WTC11 (cell line): ENCODE measurements around the gene FCHSD1. TPM values are rescaled to one million over a fixed set of nuclear protein-coding genes. Genes with fewer than 3 reads are reported as not detected.
A peak's percentile ranks its signal among the peaks of the same experiment; 100 is the strongest.

ENCODE experiments used
- ATAC-seq: fragments of 200-7000 bp; cut with Tn5 transposase; 2 replicates; pipeline ENCODE4 v1.10.0; 2021; ENCODE audit warnings: mild to moderate bottlenecking, moderate library complexity
- CTCF ChIA-PET: fragments of 300-600 bp; sonication (Branson Sonifier 250); formaldehyde crosslinking; loops from one replicate; lab custom pipeline; 2021; ENCODE audit warnings: antibody characterized with exemption; lab: Charles Lee
- POLR2A ChIA-PET: fragments of 350-600 bp; sonication (Branson Sonifier 250); formaldehyde crosslinking; loops from one replicate; lab custom pipeline; 2021; ENCODE audit warnings: antibody characterized with exemption; lab: Charles Lee
- DNase-seq: peaks from one replicate; pipeline ENCODE4 v3.0.0; 2021; ENCODE audit warnings: low spot score
- H3K27ac Mint-ChIP-seq: 2 replicates; pipeline ENCODE4 v1.8.0; 2021; ENCODE audit warnings: mixed read lengths
- H3K27me3 Mint-ChIP-seq: 2 replicates; pipeline ENCODE4 v1.8.0; 2021; ENCODE audit warnings: low read depth, mild to moderate bottlenecking, moderate library complexity, mixed read lengths
- H3K36me3 Mint-ChIP-seq: 2 replicates; pipeline ENCODE4 v1.8.0; 2021; ENCODE audit warnings: mixed read lengths
- H3K4me1 Mint-ChIP-seq: 2 replicates; pipeline ENCODE4 v1.8.0; 2022; ENCODE audit warnings: mixed read lengths
- H3K4me3 Mint-ChIP-seq: 2 replicates; pipeline ENCODE4 v1.8.0; 2021; ENCODE audit warnings: mild to moderate bottlenecking, moderate library complexity, mixed read lengths
- H3K9me3 Mint-ChIP-seq: 2 replicates; pipeline ENCODE4 v1.8.0; 2021; ENCODE audit warnings: mixed read lengths
- EMX1 ChIP-seq: fragments of 250-450 bp; sonication (Bioruptor Pico); IDR thresholded peaks from 2 replicates; pipeline ENCODE4 v1.8.0; 2021; ENCODE audit warnings: mild to moderate bottlenecking
- FOXK1 ChIP-seq: sonication (generic); formaldehyde crosslinking; IDR thresholded peaks from 2 replicates; pipeline ENCODE4 v1.8.0; 2022; ENCODE audit warnings: mild to moderate bottlenecking, moderate library complexity, missing genetic modification reagents
- JUN ChIP-seq: sonication (generic); formaldehyde crosslinking; IDR thresholded peaks from 2 replicates; pipeline ENCODE4 v1.8.0; 2023; ENCODE audit warnings: mild to moderate bottlenecking, missing genetic modification reagents
- MXD4 ChIP-seq: fragments of 250-450 bp; sonication (Bioruptor Pico); IDR thresholded peaks from 2 replicates; pipeline ENCODE4 v1.8.0; 2021; ENCODE audit warnings: mild to moderate bottlenecking, moderate library complexity, borderline replicate concordance
- NFATC4 ChIP-seq: fragments of 250-450 bp; sonication (Bioruptor Pico); IDR thresholded peaks from 2 replicates; pipeline ENCODE4 v1.9.0; 2021; ENCODE audit warnings: mild to moderate bottlenecking
- NFE2L1 ChIP-seq: sonication (generic); formaldehyde crosslinking; IDR thresholded peaks from 2 replicates; pipeline ENCODE4 v1.8.1; 2023; ENCODE audit warnings: missing genetic modification reagents
- RORB ChIP-seq: fragments of 250-450 bp; sonication (Bioruptor Pico); IDR thresholded peaks from 2 replicates; pipeline ENCODE4 v1.9.0; 2021; ENCODE audit warnings: mild to moderate bottlenecking
- SOX15 ChIP-seq: fragments of 250-450 bp; sonication (Bioruptor Pico); IDR thresholded peaks from 2 replicates; pipeline ENCODE4 v1.9.0; 2021; ENCODE audit warnings: mild to moderate bottlenecking
- SP1 ChIP-seq: sonication (generic); formaldehyde crosslinking; conservative IDR thresholded peaks from 2 replicates; pipeline ENCODE4 v1.8.1; 2022; ENCODE audit warnings: missing genetic modification reagents
- ZNF138 ChIP-seq: sonication (generic); formaldehyde crosslinking; conservative IDR thresholded peaks from 2 replicates; pipeline ENCODE4 v1.8.1; 2022; ENCODE audit warnings: mild to moderate bottlenecking, moderate library complexity, missing genetic modification reagents
- ZNF423 ChIP-seq: fragments of 250-450 bp; sonication (Bioruptor Pico); IDR thresholded peaks from 2 replicates; pipeline ENCODE4 v2.1.2; 2022; ENCODE audit warnings: mild to moderate bottlenecking, moderate library complexity
- total RNA-seq: library from RNA; stranded (reverse); gene quantifications from 3 replicates; pipeline ENCODE4 v1.2.3, GENCODE V29; 2021
- TF ChIP-seq, protein P1 (sequence below): sonication (generic); formaldehyde crosslinking; IDR thresholded peaks from 2 replicates; pipeline ENCODE4 v1.8.0; 2023; ENCODE audit warnings: missing genetic modification reagents, mild to moderate bottlenecking, borderline replicate concordance
- TF ChIP-seq, protein P2 (sequence below): sonication (generic); formaldehyde crosslinking; IDR thresholded peaks from 2 replicates; pipeline ENCODE4 v1.8.1; 2023; ENCODE audit warnings: mild to moderate bottlenecking, missing genetic modification reagents
- TF ChIP-seq, protein P3 (sequence below): fragments of 250-450 bp; sonication (Bioruptor Pico); IDR thresholded peaks from 2 replicates; pipeline ENCODE4 v1.9.0; 2021; ENCODE audit warnings: moderate library complexity, mild to moderate bottlenecking, inconsistent platforms, borderline replicate concordance
- TF ChIP-seq, protein P4 (sequence below): sonication (generic); formaldehyde crosslinking; IDR thresholded peaks from 2 replicates; pipeline ENCODE4 v1.8.1; 2022; ENCODE audit warnings: low read depth, missing genetic modification reagents, borderline replicate concordance
- TF ChIP-seq, protein P5 (sequence below): fragments of 200-600 bp; IDR thresholded peaks from 2 replicates; pipeline ENCODE4 v1.8.0; 2022; ENCODE audit warnings: antibody characterized with exemption
- TF ChIP-seq, protein P6 (sequence below): sonication (generic); formaldehyde crosslinking; IDR thresholded peaks from 2 replicates; pipeline ENCODE4 v1.8.0; 2022; ENCODE audit warnings: mild to moderate bottlenecking, missing genetic modification reagents
- TF ChIP-seq, protein P7 (sequence below): sonication (generic); formaldehyde crosslinking; IDR thresholded peaks from 2 replicates; pipeline ENCODE4 v1.8.0; 2023; ENCODE audit warnings: mild to moderate bottlenecking, missing genetic modification reagents

Gene FCHSD1
- total RNA-seq, 1 experiment from 2014 or later = 50.3 TPM

DNA sequence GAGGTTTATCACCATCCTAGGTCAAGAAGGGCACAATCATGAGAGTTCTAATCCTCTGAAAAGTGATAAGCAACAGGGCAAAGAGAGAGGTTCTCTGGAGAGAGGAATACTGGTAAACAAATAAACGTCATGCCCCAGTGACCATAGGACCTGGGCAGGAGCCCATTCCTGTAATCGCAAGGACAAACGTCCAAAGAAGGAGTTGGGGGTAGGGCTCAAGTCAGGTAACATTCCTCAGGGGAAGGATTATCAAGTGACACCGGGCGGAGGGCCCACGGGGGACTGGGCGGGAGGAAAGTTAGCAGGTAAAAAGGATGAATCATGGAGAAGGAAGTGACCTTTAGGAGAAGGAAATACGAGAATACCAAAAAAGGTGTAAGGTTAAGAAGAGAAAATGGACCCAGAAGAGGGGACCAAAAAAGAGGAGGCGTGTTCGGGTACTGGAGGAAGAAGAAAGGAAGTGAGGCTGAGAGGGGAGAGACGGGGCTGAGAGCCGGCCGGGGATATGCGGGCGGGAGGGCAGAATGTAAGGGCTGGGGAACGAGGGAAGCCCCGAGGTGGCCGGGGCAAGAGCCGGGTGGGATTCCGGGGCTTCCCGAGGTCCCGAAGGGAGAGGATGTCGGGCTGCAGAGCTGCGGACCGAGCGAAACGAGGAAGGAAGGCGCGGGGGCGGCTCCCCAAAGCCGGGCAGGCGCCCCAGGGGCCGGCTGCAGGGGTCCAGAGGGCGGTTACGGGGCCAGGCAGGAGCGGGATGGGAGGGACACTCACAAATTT lies 33.0 kb downstream of the FCHSD1 start:
- Mint-ChIP-seq H3K9me3 (no peaks in the 10 kb centered on the region), H3K4me3 (peak overlapping the region; percentile 95), H3K27ac (peak overlapping the region; percentile 97), H3K4me1 (peaks cover 41% of the 10 kb centered on the region), H3K36me3 (peaks cover 13% of the 10 kb centered on the region), H3K27me3 (no peaks in the 10 kb centered on the region; the same call in 1 of the 2 replicates)
- CTCF ChIA-PET = interaction anchor here (0.5 to 2.7 kb wide), 55 partner anchors 9 to 886 kb away, joined by 3 to 141 read pairs (median 6); partner anchors contain the start of genes DELE1, FCHSD1, HDAC3 and PCDHGA10
- peak; percentile 18 for ATAC-seq
- TF ChIP-seq SP1 (CRISPR knock-in tag) = peak; percentile 48; the same call in 1 of the 2 replicates
- TF ChIP-seq ZNF423 (CRISPR knock-in tag) = peak; percentile 38
- TF ChIP-seq JUN (CRISPR knock-in tag) = no peak
- TF ChIP-seq NFE2L1 = peak; percentile 39; the same call in 1 of the 2 replicates
- TF ChIP-seq, protein P1, sequence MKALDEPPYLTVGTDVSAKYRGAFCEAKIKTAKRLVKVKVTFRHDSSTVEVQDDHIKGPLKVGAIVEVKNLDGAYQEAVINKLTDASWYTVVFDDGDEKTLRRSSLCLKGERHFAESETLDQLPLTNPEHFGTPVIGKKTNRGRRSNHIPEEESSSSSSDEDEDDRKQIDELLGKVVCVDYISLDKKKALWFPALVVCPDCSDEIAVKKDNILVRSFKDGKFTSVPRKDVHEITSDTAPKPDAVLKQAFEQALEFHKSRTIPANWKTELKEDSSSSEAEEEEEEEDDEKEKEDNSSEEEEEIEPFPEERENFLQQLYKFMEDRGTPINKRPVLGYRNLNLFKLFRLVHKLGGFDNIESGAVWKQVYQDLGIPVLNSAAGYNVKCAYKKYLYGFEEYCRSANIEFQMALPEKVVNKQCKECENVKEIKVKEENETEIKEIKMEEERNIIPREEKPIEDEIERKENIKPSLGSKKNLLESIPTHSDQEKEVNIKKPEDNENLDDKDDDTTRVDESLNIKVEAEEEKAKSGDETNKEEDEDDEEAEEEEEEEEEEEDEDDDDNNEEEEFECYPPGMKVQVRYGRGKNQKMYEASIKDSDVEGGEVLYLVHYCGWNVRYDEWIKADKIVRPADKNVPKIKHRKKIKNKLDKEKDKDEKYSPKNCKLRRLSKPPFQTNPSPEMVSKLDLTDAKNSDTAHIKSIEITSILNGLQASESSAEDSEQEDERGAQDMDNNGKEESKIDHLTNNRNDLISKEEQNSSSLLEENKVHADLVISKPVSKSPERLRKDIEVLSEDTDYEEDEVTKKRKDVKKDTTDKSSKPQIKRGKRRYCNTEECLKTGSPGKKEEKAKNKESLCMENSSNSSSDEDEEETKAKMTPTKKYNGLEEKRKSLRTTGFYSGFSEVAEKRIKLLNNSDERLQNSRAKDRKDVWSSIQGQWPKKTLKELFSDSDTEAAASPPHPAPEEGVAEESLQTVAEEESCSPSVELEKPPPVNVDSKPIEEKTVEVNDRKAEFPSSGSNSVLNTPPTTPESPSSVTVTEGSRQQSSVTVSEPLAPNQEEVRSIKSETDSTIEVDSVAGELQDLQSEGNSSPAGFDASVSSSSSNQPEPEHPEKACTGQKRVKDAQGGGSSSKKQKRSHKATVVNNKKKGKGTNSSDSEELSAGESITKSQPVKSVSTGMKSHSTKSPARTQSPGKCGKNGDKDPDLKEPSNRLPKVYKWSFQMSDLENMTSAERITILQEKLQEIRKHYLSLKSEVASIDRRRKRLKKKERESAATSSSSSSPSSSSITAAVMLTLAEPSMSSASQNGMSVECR (CRISPR knock-in tag) = peak; percentile 9; the same call in 1 of the 2 replicates
- TF ChIP-seq, protein P2, sequence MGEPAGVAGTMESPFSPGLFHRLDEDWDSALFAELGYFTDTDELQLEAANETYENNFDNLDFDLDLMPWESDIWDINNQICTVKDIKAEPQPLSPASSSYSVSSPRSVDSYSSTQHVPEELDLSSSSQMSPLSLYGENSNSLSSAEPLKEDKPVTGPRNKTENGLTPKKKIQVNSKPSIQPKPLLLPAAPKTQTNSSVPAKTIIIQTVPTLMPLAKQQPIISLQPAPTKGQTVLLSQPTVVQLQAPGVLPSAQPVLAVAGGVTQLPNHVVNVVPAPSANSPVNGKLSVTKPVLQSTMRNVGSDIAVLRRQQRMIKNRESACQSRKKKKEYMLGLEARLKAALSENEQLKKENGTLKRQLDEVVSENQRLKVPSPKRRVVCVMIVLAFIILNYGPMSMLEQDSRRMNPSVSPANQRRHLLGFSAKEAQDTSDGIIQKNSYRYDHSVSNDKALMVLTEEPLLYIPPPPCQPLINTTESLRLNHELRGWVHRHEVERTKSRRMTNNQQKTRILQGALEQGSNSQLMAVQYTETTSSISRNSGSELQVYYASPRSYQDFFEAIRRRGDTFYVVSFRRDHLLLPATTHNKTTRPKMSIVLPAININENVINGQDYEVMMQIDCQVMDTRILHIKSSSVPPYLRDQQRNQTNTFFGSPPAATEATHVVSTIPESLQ = 0 out of 2 replicates have a peak, but pooled peaks have one; percentile 13
- TF ChIP-seq SOX15 (CRISPR knock-in tag) = no peak
- TF ChIP-seq, all 79 proteins: peak for 5
- POLR2A ChIA-PET = interaction anchor here (0.6 to 3.1 kb wide), 9 partner anchors 14 to 1964 kb away, joined by 3 to 36 read pairs (median 3); partner anchors contain the start of genes FCHSD1, HDAC3 and RELL2
- DNase-seq = peak; percentile 59

DNA sequence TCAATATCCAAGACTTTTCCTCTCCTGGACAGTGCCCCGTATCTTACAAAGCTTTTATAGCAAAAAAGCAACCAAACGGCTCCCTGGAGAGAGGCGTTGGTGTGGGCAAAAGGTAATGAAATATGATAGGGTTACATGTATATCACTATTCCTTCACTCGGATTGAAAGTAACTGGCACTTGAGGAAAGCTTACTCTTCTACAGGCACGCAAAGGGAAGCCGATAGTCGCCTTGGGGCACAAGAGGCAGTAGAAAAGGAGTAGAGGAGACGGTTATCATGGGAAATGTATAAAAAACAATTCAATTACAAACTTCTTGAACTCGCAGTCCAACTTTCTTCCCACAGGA lies 33.6 kb downstream of the FCHSD1 start:
- POLR2A ChIA-PET = interaction anchor here (0.6 to 3.1 kb wide), 2 partner anchors 19 to 1964 kb away, joined by 3 to 36 read pairs; partner anchors contain the start of genes HDAC3 and RELL2
- ATAC-seq = no peak
- TF ChIP-seq ZNF138 (CRISPR knock-in tag) (no peak), RORB (CRISPR knock-in tag) (no peak), EMX1 (CRISPR knock-in tag) (no peak), MXD4 (CRISPR knock-in tag) (no peak), FOXK1 (CRISPR knock-in tag) (no peak), NFATC4 (CRISPR knock-in tag) (no peak)
- TF ChIP-seq, protein P3, sequence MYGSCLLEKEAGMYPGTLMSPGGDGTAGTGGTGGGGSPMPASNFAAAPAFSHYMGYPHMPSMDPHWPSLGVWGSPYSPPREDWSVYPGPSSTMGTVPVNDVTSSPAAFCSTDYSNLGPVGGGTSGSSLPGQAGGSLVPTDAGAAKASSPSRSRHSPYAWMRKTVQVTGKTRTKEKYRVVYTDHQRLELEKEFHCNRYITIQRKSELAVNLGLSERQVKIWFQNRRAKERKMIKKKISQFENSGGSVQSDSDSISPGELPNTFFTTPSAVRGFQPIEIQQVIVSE (CRISPR knock-in tag) = no peak
- TF ChIP-seq, protein P4, sequence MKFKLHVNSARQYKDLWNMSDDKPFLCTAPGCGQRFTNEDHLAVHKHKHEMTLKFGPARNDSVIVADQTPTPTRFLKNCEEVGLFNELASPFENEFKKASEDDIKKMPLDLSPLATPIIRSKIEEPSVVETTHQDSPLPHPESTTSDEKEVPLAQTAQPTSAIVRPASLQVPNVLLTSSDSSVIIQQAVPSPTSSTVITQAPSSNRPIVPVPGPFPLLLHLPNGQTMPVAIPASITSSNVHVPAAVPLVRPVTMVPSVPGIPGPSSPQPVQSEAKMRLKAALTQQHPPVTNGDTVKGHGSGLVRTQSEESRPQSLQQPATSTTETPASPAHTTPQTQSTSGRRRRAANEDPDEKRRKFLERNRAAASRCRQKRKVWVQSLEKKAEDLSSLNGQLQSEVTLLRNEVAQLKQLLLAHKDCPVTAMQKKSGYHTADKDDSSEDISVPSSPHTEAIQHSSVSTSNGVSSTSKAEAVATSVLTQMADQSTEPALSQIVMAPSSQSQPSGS = no peak
- TF ChIP-seq, protein P5, sequence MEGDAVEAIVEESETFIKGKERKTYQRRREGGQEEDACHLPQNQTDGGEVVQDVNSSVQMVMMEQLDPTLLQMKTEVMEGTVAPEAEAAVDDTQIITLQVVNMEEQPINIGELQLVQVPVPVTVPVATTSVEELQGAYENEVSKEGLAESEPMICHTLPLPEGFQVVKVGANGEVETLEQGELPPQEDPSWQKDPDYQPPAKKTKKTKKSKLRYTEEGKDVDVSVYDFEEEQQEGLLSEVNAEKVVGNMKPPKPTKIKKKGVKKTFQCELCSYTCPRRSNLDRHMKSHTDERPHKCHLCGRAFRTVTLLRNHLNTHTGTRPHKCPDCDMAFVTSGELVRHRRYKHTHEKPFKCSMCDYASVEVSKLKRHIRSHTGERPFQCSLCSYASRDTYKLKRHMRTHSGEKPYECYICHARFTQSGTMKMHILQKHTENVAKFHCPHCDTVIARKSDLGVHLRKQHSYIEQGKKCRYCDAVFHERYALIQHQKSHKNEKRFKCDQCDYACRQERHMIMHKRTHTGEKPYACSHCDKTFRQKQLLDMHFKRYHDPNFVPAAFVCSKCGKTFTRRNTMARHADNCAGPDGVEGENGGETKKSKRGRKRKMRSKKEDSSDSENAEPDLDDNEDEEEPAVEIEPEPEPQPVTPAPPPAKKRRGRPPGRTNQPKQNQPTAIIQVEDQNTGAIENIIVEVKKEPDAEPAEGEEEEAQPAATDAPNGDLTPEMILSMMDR = no peak
- TF ChIP-seq, protein P6, sequence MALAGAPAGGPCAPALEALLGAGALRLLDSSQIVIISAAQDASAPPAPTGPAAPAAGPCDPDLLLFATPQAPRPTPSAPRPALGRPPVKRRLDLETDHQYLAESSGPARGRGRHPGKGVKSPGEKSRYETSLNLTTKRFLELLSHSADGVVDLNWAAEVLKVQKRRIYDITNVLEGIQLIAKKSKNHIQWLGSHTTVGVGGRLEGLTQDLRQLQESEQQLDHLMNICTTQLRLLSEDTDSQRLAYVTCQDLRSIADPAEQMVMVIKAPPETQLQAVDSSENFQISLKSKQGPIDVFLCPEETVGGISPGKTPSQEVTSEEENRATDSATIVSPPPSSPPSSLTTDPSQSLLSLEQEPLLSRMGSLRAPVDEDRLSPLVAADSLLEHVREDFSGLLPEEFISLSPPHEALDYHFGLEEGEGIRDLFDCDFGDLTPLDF (CRISPR knock-in tag) = no peak
- TF ChIP-seq, protein P7, sequence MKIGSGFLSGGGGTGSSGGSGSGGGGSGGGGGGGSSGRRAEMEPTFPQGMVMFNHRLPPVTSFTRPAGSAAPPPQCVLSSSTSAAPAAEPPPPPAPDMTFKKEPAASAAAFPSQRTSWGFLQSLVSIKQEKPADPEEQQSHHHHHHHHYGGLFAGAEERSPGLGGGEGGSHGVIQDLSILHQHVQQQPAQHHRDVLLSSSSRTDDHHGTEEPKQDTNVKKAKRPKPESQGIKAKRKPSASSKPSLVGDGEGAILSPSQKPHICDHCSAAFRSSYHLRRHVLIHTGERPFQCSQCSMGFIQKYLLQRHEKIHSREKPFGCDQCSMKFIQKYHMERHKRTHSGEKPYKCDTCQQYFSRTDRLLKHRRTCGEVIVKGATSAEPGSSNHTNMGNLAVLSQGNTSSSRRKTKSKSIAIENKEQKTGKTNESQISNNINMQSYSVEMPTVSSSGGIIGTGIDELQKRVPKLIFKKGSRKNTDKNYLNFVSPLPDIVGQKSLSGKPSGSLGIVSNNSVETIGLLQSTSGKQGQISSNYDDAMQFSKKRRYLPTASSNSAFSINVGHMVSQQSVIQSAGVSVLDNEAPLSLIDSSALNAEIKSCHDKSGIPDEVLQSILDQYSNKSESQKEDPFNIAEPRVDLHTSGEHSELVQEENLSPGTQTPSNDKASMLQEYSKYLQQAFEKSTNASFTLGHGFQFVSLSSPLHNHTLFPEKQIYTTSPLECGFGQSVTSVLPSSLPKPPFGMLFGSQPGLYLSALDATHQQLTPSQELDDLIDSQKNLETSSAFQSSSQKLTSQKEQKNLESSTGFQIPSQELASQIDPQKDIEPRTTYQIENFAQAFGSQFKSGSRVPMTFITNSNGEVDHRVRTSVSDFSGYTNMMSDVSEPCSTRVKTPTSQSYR (CRISPR knock-in tag) = no peak

More for the DNA sequence above, 33.6 kb downstream of the FCHSD1 start:
- no peak for DNase-seq
- Mint-ChIP-seq H3K4me3 (peak overlapping the region; percentile 95), H3K27ac (peak overlapping the region; percentile 97), H3K36me3 (peaks cover 11% of the 10 kb centered on the region), H3K9me3 (no peaks in the 10 kb centered on the region), H3K4me1 (peaks cover 43% of the 10 kb centered on the region), H3K27me3 (no peaks in the 10 kb centered on the region; the same call in 1 of the 2 replicates)
- CTCF ChIA-PET = interaction anchor here (1.0 to 2.7 kb wide), 4 partner anchors 20 to 50 kb away, joined by 3 to 18 read pairs (median 9); partner anchors contain the start of genes FCHSD1 and RELL2
